Osteoblast (primary cell): ENCODE measurements around the gene LTBP1. TPM values are rescaled to one million over a fixed set of nuclear protein-coding genes. Genes with fewer than 3 reads are reported as not detected.

ENCODE experiments used
- DNase-seq: peaks from one replicate; pipeline ENCODE4 v3.0.0; 2011; ENCODE audit warnings: low spot score, mixed read lengths; ENCODE audit not compliant: insufficient read length; ENCODE audit errors: missing footprints
- H2AFZ ChIP-seq: 2 replicates; pipeline ENCODE4 v1.6.0; 2011; ENCODE audit warnings: mild to moderate bottlenecking, low read length
- H3K27ac ChIP-seq: 2 replicates; pipeline ENCODE4 v1.5.1; 2011; ENCODE audit warnings: mild to moderate bottlenecking, low read depth, low read length, moderate library complexity
- H3K27me3 ChIP-seq: 2 replicates; pipeline ENCODE4 v1.6.0; 2012; ENCODE audit warnings: mild to moderate bottlenecking, control low read depth, inconsistent platforms, low read length, moderate library complexity; ENCODE audit not compliant: insufficient read depth
- H3K36me3 ChIP-seq: 2 replicates; pipeline ENCODE4 v1.5.1; 2011; ENCODE audit warnings: mild to moderate bottlenecking, low read length, control low read depth, moderate library complexity; ENCODE audit not compliant: insufficient read depth
- H3K4me1 ChIP-seq: 2 replicates; pipeline ENCODE4 v1.5.1; 2011; ENCODE audit warnings: mild to moderate bottlenecking, low read length, control low read depth, moderate library complexity; ENCODE audit not compliant: insufficient read depth
- H3K4me2 ChIP-seq: 2 replicates; pipeline ENCODE4 v1.6.0; 2011; ENCODE audit warnings: mild to moderate bottlenecking, low read length; ENCODE audit not compliant: insufficient read depth
- H3K4me3 ChIP-seq: fragments of 200-600 bp; sonication (generic); 3 replicates; pipeline ENCODE4 v1.5.1; 2012; ENCODE audit warnings: mild to moderate bottlenecking, low read length, inconsistent platforms; ENCODE audit not compliant: insufficient read depth
- H3K79me2 ChIP-seq: 2 replicates; pipeline ENCODE4 v1.6.0; 2012; ENCODE audit warnings: mild to moderate bottlenecking, low read length, control low read depth, inconsistent platforms; ENCODE audit not compliant: insufficient read depth
- H3K9me3 ChIP-seq: 2 replicates; pipeline ENCODE4 v1.5.1; 2011; ENCODE audit warnings: low read depth, low read length, control low read depth
- H4K20me1 ChIP-seq: 2 replicates; pipeline ENCODE4 v1.6.0; 2012; ENCODE audit warnings: mild to moderate bottlenecking, low read length, control low read depth; ENCODE audit not compliant: insufficient read depth
- total RNA-seq: library from RNA; depleted of rRNA; stranded (reverse); fragments of >200 nt; gene quantifications from 2 replicates; pipeline ENCODE4 v1.2.3, GENCODE V29; 2012
- TF ChIP-seq, protein P1 (sequence below): IDR thresholded peaks from 2 replicates; pipeline ENCODE4 v1.5.1; 2011; ENCODE audit warnings: mild to moderate bottlenecking, low read depth, low read length, moderate library complexity; ENCODE audit errors: extremely low read depth

The LTBP1 gene
- total RNA-seq, 1 donor = 224 TPM

DNA sequence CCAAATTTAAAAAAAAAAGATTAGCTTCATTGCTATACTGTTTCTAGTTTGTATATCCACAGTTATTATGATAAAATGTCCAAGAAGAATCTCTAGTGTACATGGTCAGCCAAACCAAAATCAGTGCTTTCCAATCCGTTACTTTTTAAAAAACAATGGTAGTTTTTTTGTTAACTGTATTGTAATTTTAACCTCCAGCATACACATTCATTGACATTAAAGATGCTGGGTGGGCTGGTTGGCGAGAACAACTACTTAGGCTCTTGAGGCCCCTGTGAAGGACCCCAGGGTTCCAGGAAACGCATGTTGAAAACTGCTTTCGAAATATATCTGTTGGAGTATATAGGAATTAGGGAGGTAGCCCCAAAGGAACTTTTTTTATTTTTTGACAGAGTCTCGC is 422.4 kb downstream of the LTBP1 start:
- Histone ChIP-seq H3K36me3 (peaks cover 46% of the 10 kb centered on the region), H3K4me3 (no peak overlapping the region), H4K20me1 (no peaks in the 10 kb centered on the region), H3K27me3 (no peaks in the 10 kb centered on the region), H3K79me2 (no peaks in the 10 kb centered on the region), H3K9me3 (no peaks in the 10 kb centered on the region), H3K4me1 (peaks cover 7% of the 10 kb centered on the region), H3K27ac (no peak overlapping the region), H2AFZ (no peak overlapping the region), H3K4me2 (no peak overlapping the region)
- no peak for DNase-seq
- TF ChIP-seq, protein P1, sequence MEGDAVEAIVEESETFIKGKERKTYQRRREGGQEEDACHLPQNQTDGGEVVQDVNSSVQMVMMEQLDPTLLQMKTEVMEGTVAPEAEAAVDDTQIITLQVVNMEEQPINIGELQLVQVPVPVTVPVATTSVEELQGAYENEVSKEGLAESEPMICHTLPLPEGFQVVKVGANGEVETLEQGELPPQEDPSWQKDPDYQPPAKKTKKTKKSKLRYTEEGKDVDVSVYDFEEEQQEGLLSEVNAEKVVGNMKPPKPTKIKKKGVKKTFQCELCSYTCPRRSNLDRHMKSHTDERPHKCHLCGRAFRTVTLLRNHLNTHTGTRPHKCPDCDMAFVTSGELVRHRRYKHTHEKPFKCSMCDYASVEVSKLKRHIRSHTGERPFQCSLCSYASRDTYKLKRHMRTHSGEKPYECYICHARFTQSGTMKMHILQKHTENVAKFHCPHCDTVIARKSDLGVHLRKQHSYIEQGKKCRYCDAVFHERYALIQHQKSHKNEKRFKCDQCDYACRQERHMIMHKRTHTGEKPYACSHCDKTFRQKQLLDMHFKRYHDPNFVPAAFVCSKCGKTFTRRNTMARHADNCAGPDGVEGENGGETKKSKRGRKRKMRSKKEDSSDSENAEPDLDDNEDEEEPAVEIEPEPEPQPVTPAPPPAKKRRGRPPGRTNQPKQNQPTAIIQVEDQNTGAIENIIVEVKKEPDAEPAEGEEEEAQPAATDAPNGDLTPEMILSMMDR = no peak

DNA sequence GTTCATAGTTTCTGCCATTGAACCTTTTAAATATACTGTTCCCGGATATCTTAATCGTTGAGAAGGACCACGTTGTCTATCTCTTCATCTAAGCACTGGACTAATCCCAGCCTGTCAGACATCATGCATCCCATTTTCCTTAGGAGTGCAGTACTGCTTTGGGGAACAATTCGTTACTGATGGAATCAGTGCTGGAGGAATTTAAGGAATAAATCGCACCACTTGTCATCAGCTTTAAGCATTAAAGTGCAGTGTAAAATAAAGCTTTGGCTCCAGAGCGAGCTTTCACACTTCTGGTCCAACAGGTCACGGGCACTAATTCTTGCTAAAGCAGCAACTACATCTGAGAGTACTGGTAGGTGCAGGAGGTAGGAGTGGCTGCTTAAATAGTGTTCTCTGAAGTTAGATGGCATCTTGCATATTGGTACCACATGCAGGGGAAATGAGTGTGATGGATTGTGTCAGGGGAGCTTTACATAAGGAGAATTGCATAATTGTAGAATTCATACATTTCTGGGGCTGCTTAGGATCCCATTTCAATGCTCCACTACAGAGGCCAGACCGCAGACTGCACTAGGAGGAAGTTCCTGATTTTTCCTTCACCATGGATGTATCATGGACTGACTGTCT is 424.0 kb downstream of the LTBP1 start:
- DNase-seq = no peak
- H3K4me2 ChIP-seq = no peak overlapping the region
- no peaks in the 10 kb centered on the region for H3K27me3 ChIP-seq
- no peaks in the 10 kb centered on the region for H3K9me3 ChIP-seq
- H3K27ac ChIP-seq = no peak overlapping the region
- H2AFZ ChIP-seq = no peak overlapping the region
- H3K4me3 ChIP-seq = no peak overlapping the region
- no peaks in the 10 kb centered on the region for H3K79me2 ChIP-seq
- no peaks in the 10 kb centered on the region for H4K20me1 ChIP-seq
- TF ChIP-seq, protein P1 = no peak
- H3K36me3 ChIP-seq = peaks cover 32% of the 10 kb centered on the region
- H3K4me1 ChIP-seq = peaks cover 18% of the 10 kb centered on the region

DNA sequence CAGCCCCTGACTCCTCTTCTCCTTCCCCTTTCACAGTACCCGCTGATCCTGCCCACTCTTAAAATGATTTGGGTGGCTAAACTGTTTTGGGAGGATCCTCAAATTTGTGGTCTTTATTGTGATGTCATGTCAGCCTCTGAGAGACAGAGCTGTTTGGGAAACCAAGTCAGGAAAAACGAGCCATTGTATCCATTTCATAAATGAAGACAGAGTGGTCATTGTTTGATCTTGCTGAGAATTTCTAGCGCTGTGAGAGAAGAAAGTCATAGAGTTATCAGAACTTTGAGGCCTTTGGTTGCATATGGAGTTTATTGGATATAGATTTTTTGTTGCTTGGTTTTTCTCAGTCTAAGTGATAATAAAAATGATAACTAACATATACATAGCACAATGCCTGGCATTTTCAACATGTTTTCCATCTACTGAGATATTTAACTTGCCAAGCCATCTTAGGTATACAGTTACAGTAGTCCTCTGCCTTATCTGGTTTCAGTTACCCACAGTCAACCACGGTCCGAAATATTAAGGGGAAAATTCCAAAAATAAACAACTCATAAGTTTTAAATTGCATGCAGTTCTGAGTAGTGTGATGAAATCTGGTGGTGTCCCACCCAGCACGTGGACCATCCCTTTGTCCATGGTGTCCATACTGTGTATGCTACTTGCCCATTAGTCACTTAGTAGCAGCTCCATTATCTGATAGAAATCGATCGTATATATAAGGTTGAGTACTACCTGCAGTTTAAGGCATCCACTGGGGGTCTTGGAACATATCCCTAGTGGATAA is 424.7 kb downstream of the LTBP1 start:
- no peak for DNase-seq
- Histone ChIP-seq H3K27ac (no peak overlapping the region), H3K79me2 (no peaks in the 10 kb centered on the region), H3K27me3 (no peaks in the 10 kb centered on the region), H3K4me3 (no peak overlapping the region), H4K20me1 (no peaks in the 10 kb centered on the region), H3K9me3 (no peaks in the 10 kb centered on the region), H2AFZ (no peak overlapping the region), H3K36me3 (peaks cover 25% of the 10 kb centered on the region), H3K4me2 (no peak overlapping the region), H3K4me1 (peaks cover 20% of the 10 kb centered on the region)
- TF ChIP-seq, protein P1 = no peak

DNA sequence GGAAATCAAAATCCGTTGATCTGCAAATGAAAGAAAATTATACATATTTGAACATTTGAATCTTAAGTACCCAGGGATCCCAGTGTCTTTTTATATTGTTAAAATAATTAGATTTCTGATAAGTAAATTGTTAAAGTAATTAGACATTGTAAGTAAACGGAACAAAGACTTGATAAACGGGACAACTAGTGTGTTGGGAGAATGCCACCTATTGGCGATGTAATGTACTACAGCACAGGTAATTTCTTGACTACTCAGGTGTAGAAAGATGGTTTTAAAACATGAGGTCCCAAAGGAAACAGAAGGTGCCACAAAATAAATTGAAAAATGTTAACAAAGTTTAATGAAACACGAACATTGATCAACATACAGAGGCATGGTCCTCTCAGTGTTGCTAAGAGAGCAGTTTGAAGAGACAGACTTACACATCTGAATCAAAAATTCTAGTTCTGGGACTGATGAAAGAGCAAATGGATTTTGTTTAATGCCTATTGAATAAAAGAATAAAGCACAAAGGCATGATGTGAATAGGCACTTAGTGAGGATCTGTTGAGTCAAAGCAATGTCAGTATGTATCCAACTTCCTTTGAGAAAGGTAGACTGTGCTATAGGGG is 426.3 kb downstream of the LTBP1 start:
- no peak for DNase-seq
- Histone ChIP-seq H3K9me3 (no peaks in the 10 kb centered on the region), H3K4me2 (no peak overlapping the region), H3K4me1 (peaks cover 32% of the 10 kb centered on the region), H3K27me3 (no peaks in the 10 kb centered on the region), H3K36me3 (peaks cover 22% of the 10 kb centered on the region), H3K79me2 (no peaks in the 10 kb centered on the region), H4K20me1 (no peaks in the 10 kb centered on the region), H3K27ac (peak overlapping the region; percentile 27), H2AFZ (no peak overlapping the region), H3K4me3 (no peak overlapping the region)
- TF ChIP-seq, protein P1 = peak; percentile 62
